ENCODE data around the gene TMEM134. TPM values are rescaled to one million over a fixed set of nuclear protein-coding genes. Genes with fewer than 3 reads are reported as not detected.

The TMEM134 gene
- total and polyA plus RNA-seq, 9 of the 15 experiments (the other 6 are each of a cell fraction or from before 2014, with no cell fraction given): 0.63 to 48.4 (median 10.7) TPM

- TF ChIP-seq, protein P1, sequence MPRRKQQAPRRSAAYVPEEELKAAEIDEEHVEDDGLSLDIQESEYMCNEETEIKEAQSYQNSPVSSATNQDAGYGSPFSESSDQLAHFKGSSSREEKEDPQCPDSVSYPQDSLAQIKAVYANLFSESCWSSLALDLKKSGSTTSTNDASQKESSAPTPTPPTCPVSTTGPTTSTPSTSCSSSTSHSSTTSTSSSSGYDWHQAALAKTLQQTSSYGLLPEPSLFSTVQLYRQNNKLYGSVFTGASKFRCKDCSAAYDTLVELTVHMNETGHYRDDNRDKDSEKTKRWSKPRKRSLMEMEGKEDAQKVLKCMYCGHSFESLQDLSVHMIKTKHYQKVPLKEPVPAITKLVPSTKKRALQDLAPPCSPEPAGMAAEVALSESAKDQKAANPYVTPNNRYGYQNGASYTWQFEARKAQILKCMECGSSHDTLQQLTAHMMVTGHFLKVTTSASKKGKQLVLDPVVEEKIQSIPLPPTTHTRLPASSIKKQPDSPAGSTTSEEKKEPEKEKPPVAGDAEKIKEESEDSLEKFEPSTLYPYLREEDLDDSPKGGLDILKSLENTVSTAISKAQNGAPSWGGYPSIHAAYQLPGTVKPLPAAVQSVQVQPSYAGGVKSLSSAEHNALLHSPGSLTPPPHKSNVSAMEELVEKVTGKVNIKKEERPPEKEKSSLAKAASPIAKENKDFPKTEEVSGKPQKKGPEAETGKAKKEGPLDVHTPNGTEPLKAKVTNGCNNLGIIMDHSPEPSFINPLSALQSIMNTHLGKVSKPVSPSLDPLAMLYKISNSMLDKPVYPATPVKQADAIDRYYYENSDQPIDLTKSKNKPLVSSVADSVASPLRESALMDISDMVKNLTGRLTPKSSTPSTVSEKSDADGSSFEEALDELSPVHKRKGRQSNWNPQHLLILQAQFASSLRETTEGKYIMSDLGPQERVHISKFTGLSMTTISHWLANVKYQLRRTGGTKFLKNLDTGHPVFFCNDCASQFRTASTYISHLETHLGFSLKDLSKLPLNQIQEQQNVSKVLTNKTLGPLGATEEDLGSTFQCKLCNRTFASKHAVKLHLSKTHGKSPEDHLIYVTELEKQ (CRISPR knock-in tag; IDR thresholded peaks at IDR 0.05): no peak
- TF ChIP-seq SRSF7 (optimal IDR thresholded peaks at IDR 0.05; ENCODE audit: low read depth, low read length) (no peak), ZBTB9 (CRISPR knock-in tag; IDR thresholded peaks at IDR 0.05) (0 out of 2 replicates have a peak, but pooled peaks have one; percentile 46), PHF8 (IDR thresholded peaks at IDR 0.05; ENCODE audit: borderline replicate concordance, low read length) (peak; percentile 97), ZNF699 (CRISPR knock-in tag; IDR thresholded peaks at IDR 0.05; ENCODE audit: insufficient replicate concordance) (no peak), ZNF134 (CRISPR knock-in tag; conservative IDR thresholded peaks at IDR 0.05) (no peak), ARID1B (IDR thresholded peaks at IDR 0.05) (no peak), POLR3A (IDR thresholded peaks at IDR 0.05; ENCODE audit: borderline replicate concordance, extremely low read depth, insufficient read depth, insufficient read length) (no peak), NR2C1 (IDR thresholded peaks at IDR 0.05) (peak; percentile 39; the same call in 1 of the 2 replicates), NR2C1 (tag; IDR thresholded peaks at IDR 0.05) (peak; percentile 78), ZNF445 (CRISPR knock-in tag; IDR thresholded peaks at IDR 0.05; ENCODE audit: low read depth) (no peak), RERE (CRISPR knock-in tag; IDR thresholded peaks at IDR 0.05; ENCODE audit: borderline replicate concordance) (no peak; the same call in 1 of the 2 replicates), KAT7 (CRISPR knock-in tag; IDR thresholded peaks at IDR 0.05; ENCODE audit: borderline replicate concordance) (peak; percentile 86)
- TF ChIP-seq, protein P2, sequence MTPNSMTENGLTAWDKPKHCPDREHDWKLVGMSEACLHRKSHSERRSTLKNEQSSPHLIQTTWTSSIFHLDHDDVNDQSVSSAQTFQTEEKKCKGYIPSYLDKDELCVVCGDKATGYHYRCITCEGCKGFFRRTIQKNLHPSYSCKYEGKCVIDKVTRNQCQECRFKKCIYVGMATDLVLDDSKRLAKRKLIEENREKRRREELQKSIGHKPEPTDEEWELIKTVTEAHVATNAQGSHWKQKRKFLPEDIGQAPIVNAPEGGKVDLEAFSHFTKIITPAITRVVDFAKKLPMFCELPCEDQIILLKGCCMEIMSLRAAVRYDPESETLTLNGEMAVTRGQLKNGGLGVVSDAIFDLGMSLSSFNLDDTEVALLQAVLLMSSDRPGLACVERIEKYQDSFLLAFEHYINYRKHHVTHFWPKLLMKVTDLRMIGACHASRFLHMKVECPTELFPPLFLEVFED (CRISPR knock-in tag; conservative IDR thresholded peaks at IDR 0.05): no peak
Observed at GRCh38 chr11:67428052-67429001, 40.7 kb downstream of the TMEM134 start, which contains the start of gene RPS6KB2 (continued).

All from K562 (cell line).